ENCODE results near the gene TAC4. TPM values are rescaled to one million over a fixed set of nuclear protein-coding genes. Genes with fewer than 3 reads are reported as not detected.

The TAC4 gene
- total RNA-seq, 2 experiments from 2014 or later = not detected

- H3K36me3 Mint-ChIP-seq (ENCODE audit: low read depth) = peaks cover 28% of the 10 kb centered on the region
- peak within 1 kb of the TSS; percentile 95 for H3K27ac Mint-ChIP-seq
- H3K27me3 Mint-ChIP-seq (ENCODE audit: low read depth) = no peaks in the 10 kb centered on the region
- H3K9me3 Mint-ChIP-seq = no peaks in the 10 kb centered on the region
- intact Hi-C loops (cut with micrococcal nuclease) = loop anchor here (1.0 to 2.0 kb wide), 9 partner anchors 24 to 374 kb away; partner anchors contain the start of genes FAM117A, PHB1 and SPOP
- DNase-seq = peak; percentile 99
- peaks cover 51% of the 10 kb centered on the region for H3K4me1 Mint-ChIP-seq (ENCODE audit: low read depth)
- CTCF ChIA-PET = interaction anchor here (0.9 to 1.8 kb wide), 3 partner anchors 9 to 40 kb away, joined by 3 to 6 read pairs (median 3); no protein-coding TSS in a partner anchor
- peak within 1 kb of the TSS; percentile 92 for H3K4me3 Mint-ChIP-seq
Measured at GRCh38 chr17:49788478-49789242, 59.2 kb downstream of the TAC4 start, which contains the start of gene KAT7. KAT7 (plus strand) TSS chr17:49788681; CDS start chr17:49788835, 154 bp downstream.

Other genes starting within 250 kb of the TAC4 start
- 10 to 100 TPM; 66.9 to 69.2 TPM for gene SPOP, start 170.0 kb downstream of the TAC4 start, total RNA-seq
- gene SLC35B1, start 140.1 kb downstream of the TAC4 start, total RNA-seq = 10 to 100 TPM; 35.3 to 39.5 TPM
- 10 to 100 TPM; 17.7 TPM for gene FAM117A, start 83.9 kb downstream of the TAC4 start, total RNA-seq
- gene KAT7, start 59.4 kb downstream of the TAC4 start, total RNA-seq = 10 to 100 TPM; 83.9 to 85.8 TPM
- under 1 TPM; 0.67 to 0.81 TPM for gene DLX4, start 121.1 kb upstream of the TAC4 start, total RNA-seq
- not detected for gene DLX3, start 147.2 kb upstream of the TAC4 start, total RNA-seq
- 10 to 100 TPM; 17.9 to 19.3 TPM for gene ITGA3, start 208.0 kb upstream of the TAC4 start, total RNA-seq
- 10 to 100 TPM; 10.5 to 11.1 TPM for gene PDK2, start 247.3 kb upstream of the TAC4 start, total RNA-seq

Measured in activated naive CD4-positive, alpha-beta T cell treated with anti-CD3 and anti-CD28 coated beads for 36 hours (primary cell).